ENCODE results near the gene CYP26B1. TPM values are rescaled to one million over a fixed set of nuclear protein-coding genes. Genes with fewer than 3 reads are reported as not detected.

CYP26B1 gene
- total and polyA plus RNA-seq, 4 donors: 1.1 to 4.7 (median 2.4) TPM

DNA sequence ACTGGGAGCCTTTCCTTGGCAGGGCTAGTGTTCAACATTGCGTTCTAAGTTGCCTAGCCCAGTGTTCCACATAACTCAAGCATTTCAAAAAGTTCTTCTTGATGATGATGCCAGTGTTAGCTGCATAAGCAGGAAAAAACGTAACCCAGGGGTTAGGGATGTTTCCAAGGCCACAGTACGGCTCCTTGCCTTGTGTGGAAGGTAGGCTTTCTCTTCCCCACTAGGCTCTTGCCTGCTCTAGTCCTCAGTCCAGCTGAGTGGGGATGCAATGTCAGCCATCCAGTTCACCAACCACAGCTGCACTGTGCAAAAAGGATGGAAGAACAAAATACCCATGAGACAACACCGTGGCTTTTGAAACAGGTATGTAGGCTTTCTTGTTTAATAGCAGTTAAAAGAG lies 28.0 kb upstream of the CYP26B1 start:
- no peaks in the 10 kb centered on the region for H3K9me3 ChIP-seq (ENCODE audit: control insufficient read depth in 4 of 4, insufficient read depth in 3 of 4, low read length in 3 of 4)
- no peak overlapping the region for H3K27ac ChIP-seq (ENCODE audit: low read depth in 1 of 2, low read length in 1 of 2)
- no peaks in the 10 kb centered on the region for H3K27me3 ChIP-seq (ENCODE audit: control insufficient read depth in 3 of 3, insufficient read depth in 3 of 3, low read length in 2 of 3)
- 89% methylated on average over 4 of the region's 4 CpGs for WGBS, 2 donors
- ATAC-seq (ENCODE audit: insufficient read depth, low FRiP score) (no peak), DNase-seq (no peak)
- no peaks in the 10 kb centered on the region for H3K4me1 ChIP-seq (ENCODE audit: control insufficient read depth in 5 of 5, insufficient read depth in 5 of 5, low read length in 5 of 5)
- peaks cover 8 to 16% (median 11%) of the 10 kb centered on the region in 4 donors for H3K36me3 ChIP-seq (ENCODE audit: control insufficient read depth in 4 of 4, insufficient read depth in 4 of 4, low read length in 4 of 4)
- no peak overlapping the region for H3K4me3 ChIP-seq
- no peak for TF ChIP-seq CTCF (IDR thresholded peaks at IDR 0.05; ENCODE audit: control extremely low read depth, extremely low read depth)
- no peak overlapping the region for H3K9ac ChIP-seq (ENCODE audit: insufficient read depth in 1 of 2, low read length in 2 of 2)

DNA sequence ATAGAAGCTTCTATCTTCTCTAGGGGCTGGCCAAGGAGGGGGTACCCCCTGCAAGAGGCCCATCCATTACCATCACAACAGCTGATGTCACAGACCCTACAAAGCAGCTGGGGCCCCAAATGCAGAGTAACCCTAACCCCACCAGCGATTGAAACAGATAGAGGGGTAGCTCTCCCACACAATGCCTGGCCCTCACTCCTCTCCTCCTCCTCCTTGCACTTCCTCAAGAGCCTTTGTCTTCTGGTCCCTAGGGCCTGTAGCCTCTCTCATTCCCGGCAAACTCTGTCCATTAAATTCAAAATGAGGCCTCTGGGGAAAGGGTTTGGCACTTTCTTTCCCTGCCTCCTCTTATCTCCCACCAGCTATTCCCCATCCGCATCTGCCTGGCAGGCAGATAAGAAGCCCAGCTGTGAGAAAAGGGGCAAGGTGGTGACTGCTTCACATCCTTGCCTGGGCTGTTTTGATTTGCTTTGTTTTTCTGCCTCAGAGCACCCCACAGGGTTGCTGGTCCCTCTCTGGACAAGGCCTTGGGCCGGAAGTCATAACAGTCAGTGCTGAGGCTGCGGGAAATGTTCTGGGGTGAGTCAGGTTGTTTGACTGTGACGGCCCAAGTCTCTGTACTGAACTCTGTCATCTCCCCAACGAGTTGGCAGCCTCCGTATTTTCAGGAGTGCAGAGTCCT lies 26.1 kb upstream of the CYP26B1 start:
- peak in 1 of 3 donors; percentile 11 for DNase-seq
- Histone ChIP-seq H3K9ac (ENCODE audit: insufficient read depth in 1 of 2, low read length in 2 of 2) (no peak overlapping the region), H3K27ac (ENCODE audit: low read depth in 1 of 2, low read length in 1 of 2) (no peak overlapping the region), H3K4me1 (ENCODE audit: control insufficient read depth in 5 of 5, insufficient read depth in 5 of 5, low read length in 5 of 5) (no peaks in the 10 kb centered on the region), H3K9me3 (ENCODE audit: control insufficient read depth in 4 of 4, insufficient read depth in 3 of 4, low read length in 3 of 4) (no peaks in the 10 kb centered on the region), H3K27me3 (ENCODE audit: control insufficient read depth in 3 of 3, insufficient read depth in 3 of 3, low read length in 2 of 3) (no peaks in the 10 kb centered on the region), H3K4me3 (no peak overlapping the region), H3K36me3 (ENCODE audit: control insufficient read depth in 4 of 4, insufficient read depth in 4 of 4, low read length in 4 of 4) (peaks cover 5 to 14% (median 9%) of the 10 kb centered on the region in 4 donors)
- ATAC-seq (ENCODE audit: insufficient read depth, low FRiP score): no peak
- no peak for TF ChIP-seq CTCF (IDR thresholded peaks at IDR 0.05; ENCODE audit: control extremely low read depth, extremely low read depth)
- WGBS, 2 donors: 74 to 78% methylated on average over 8 of the region's 8 CpGs

DNA sequence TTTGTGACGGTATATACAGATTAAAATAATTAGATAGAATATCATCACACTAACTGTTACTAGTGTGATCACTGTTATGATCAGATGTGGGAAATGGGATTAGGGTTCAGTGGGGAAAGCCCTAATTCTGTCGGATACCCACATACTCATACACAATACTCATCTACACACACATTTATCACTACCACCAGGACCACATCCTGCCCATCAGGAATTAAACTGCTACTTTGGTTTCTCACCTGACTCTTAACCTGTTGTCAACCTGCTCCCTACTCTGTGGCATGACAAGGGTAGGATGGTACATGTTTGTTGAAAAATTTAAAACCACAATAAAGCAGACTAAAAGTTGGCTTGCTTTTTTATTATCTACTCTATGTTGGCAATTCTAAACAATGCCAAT lies 24.8 kb upstream of the CYP26B1 start:
- Histone ChIP-seq H3K4me1 (ENCODE audit: control insufficient read depth in 5 of 5, insufficient read depth in 5 of 5, low read length in 5 of 5) (no peaks in the 10 kb centered on the region), H3K27ac (ENCODE audit: low read depth in 1 of 2, low read length in 1 of 2) (no peak overlapping the region), H3K9me3 (ENCODE audit: control insufficient read depth in 4 of 4, insufficient read depth in 3 of 4, low read length in 3 of 4) (no peaks in the 10 kb centered on the region), H3K9ac (ENCODE audit: insufficient read depth in 1 of 2, low read length in 2 of 2) (no peak overlapping the region), H3K36me3 (ENCODE audit: control insufficient read depth in 4 of 4, insufficient read depth in 4 of 4, low read length in 4 of 4) (peaks cover 0 to 6% (median 3%) of the 10 kb centered on the region in 4 donors), H3K4me3 (no peak overlapping the region), H3K27me3 (ENCODE audit: control insufficient read depth in 3 of 3, insufficient read depth in 3 of 3, low read length in 2 of 3) (no peaks in the 10 kb centered on the region)
- ATAC-seq (ENCODE audit: insufficient read depth, low FRiP score) (no peak), DNase-seq (no peak)
- no peak for TF ChIP-seq CTCF (IDR thresholded peaks at IDR 0.05; ENCODE audit: control extremely low read depth, extremely low read depth)
- WGBS, 2 donors: 91 to 99% methylated on average over 2 of the region's 2 CpGs

GRCh38 chr2:72166279-72166678 lies 18.6 kb upstream of the CYP26B1 start:
- DNase-seq (no peak), ATAC-seq (ENCODE audit: insufficient read depth, low FRiP score) (no peak)
- 84 to 85% methylated on average over 3 of the region's 3 CpGs for WGBS, 2 donors
- H3K9me3 ChIP-seq (ENCODE audit: control insufficient read depth in 4 of 4, insufficient read depth in 3 of 4, low read length in 3 of 4): no peaks in the 10 kb centered on the region
- no peak for TF ChIP-seq CTCF (IDR thresholded peaks at IDR 0.05; ENCODE audit: control extremely low read depth, extremely low read depth)
- no peak overlapping the region for H3K9ac ChIP-seq (ENCODE audit: insufficient read depth in 1 of 2, low read length in 2 of 2)
- peaks cover 0 to 2% (median 0%) of the 10 kb centered on the region in 3 donors for H3K27me3 ChIP-seq (ENCODE audit: control insufficient read depth in 3 of 3, insufficient read depth in 3 of 3, low read length in 2 of 3)
- H3K4me3 ChIP-seq: no peak overlapping the region
- H3K36me3 ChIP-seq (ENCODE audit: control insufficient read depth in 4 of 4, insufficient read depth in 4 of 4, low read length in 4 of 4): no peaks in the 10 kb centered on the region
- H3K27ac ChIP-seq (ENCODE audit: low read depth in 1 of 2, low read length in 1 of 2): no peak overlapping the region
- H3K4me1 ChIP-seq (ENCODE audit: control insufficient read depth in 5 of 5, insufficient read depth in 5 of 5, low read length in 5 of 5): no peaks in the 10 kb centered on the region
